HUES6 (cell line): ENCODE results near the gene ATP1A2.

Source experiments
- H3K27ac ChIP-seq: 2 replicates; pipeline ENCODE4 v1.7.0; 2013; ENCODE audit warnings: low read depth, mild to moderate bottlenecking, low read length, inconsistent platforms
- H3K27me3 ChIP-seq: 2 replicates; pipeline ENCODE4 v1.6.1; 2013; ENCODE audit warnings: low read length; ENCODE audit not compliant: control insufficient read depth, insufficient read depth
- H3K36me3 ChIP-seq: 2 replicates; pipeline ENCODE4 v1.6.1; 2013; ENCODE audit warnings: low read length; ENCODE audit not compliant: control insufficient read depth, insufficient read depth
- H3K4me1 ChIP-seq: 2 replicates; pipeline ENCODE4 v1.6.1; 2013; ENCODE audit warnings: low read length; ENCODE audit not compliant: control insufficient read depth, insufficient read depth
- H3K4me3 ChIP-seq: 2 replicates; pipeline ENCODE4 v1.5.1; 2013; ENCODE audit warnings: low read depth, low read length
- H3K9ac ChIP-seq: one replicate; pipeline ENCODE4 v1.6.1; 2013; ENCODE audit warnings: mild to moderate bottlenecking, low read length
- H3K9me3 ChIP-seq: 2 replicates; pipeline ENCODE4 v1.6.1; 2013; ENCODE audit warnings: low read depth, low read length; ENCODE audit not compliant: control insufficient read depth, insufficient read depth

The ATP1A2 gene

GRCh38 chr1:160166166-160166868 lies 50.8 kb downstream of the ATP1A2 start:
- no peak overlapping the region for H3K27ac ChIP-seq

GRCh38 chr1:160167056-160167455 lies 51.5 kb downstream of the ATP1A2 start:
- Histone ChIP-seq H3K9me3 (no peaks in the 10 kb centered on the region), H3K9ac (peak overlapping the region; percentile 21), H3K27ac (no peak overlapping the region), H3K27me3 (no peaks in the 10 kb centered on the region), H3K4me3 (no peak overlapping the region), H3K36me3 (no peaks in the 10 kb centered on the region), H3K4me1 (peaks cover 54% of the 10 kb centered on the region)

More at GRCh38 chr1:160166166-160166868, 50.8 kb downstream of the ATP1A2 start:
- no peaks in the 10 kb centered on the region for H3K27me3 ChIP-seq
- H3K36me3 ChIP-seq = no peaks in the 10 kb centered on the region
- no peak overlapping the region for H3K9ac ChIP-seq
- peaks cover 47% of the 10 kb centered on the region for H3K4me1 ChIP-seq
- no peak overlapping the region for H3K4me3 ChIP-seq
- H3K9me3 ChIP-seq = no peaks in the 10 kb centered on the region

- H3K27ac ChIP-seq = peak overlapping the region; percentile 65; the same call in 1 of the 2 replicates
- peaks cover 57% of the 10 kb centered on the region for H3K4me1 ChIP-seq
These were observed 52.0 kb downstream of the ATP1A2 start for GRCh38 chr1:160167580-160167979.

GRCh38 chr1:160168016-160168415 lies 52.5 kb downstream of the ATP1A2 start:
- Histone ChIP-seq H3K4me3 (no peak overlapping the region), H3K9ac (peak overlapping the region; percentile 59), H3K4me1 (peaks cover 60% of the 10 kb centered on the region), H3K27ac (peak overlapping the region; percentile 65; the same call in 1 of the 2 replicates), H3K9me3 (no peaks in the 10 kb centered on the region), H3K27me3 (no peaks in the 10 kb centered on the region), H3K36me3 (no peaks in the 10 kb centered on the region)

More at GRCh38 chr1:160167580-160167979, 52.0 kb downstream of the ATP1A2 start:
- peak overlapping the region; percentile 59 for H3K9ac ChIP-seq
- no peak overlapping the region for H3K4me3 ChIP-seq
- no peaks in the 10 kb centered on the region for H3K36me3 ChIP-seq
- H3K9me3 ChIP-seq = no peaks in the 10 kb centered on the region
- H3K27me3 ChIP-seq = no peaks in the 10 kb centered on the region

- H3K4me1 ChIP-seq = peaks cover 61% of the 10 kb centered on the region
- H3K27ac ChIP-seq = peak overlapping the region; percentile 98
These were observed 53.2 kb downstream of the ATP1A2 start for GRCh38 chr1:160168609-160169369.

GRCh38 chr1:160169553-160170399 lies 54.2 kb downstream of the ATP1A2 start:
- H3K9ac ChIP-seq = peak overlapping the region; percentile 94
- H3K27me3 ChIP-seq = no peaks in the 10 kb centered on the region
- peaks cover 61% of the 10 kb centered on the region for H3K4me1 ChIP-seq
- peak overlapping the region; percentile 40 for H3K4me3 ChIP-seq
- no peaks in the 10 kb centered on the region for H3K36me3 ChIP-seq
- H3K9me3 ChIP-seq = no peaks in the 10 kb centered on the region
- H3K27ac ChIP-seq = peak overlapping the region; percentile 98

More at GRCh38 chr1:160168609-160169369, 53.2 kb downstream of the ATP1A2 start:
- H3K36me3 ChIP-seq = no peaks in the 10 kb centered on the region
- H3K27me3 ChIP-seq = no peaks in the 10 kb centered on the region
- no peaks in the 10 kb centered on the region for H3K9me3 ChIP-seq
- peak overlapping the region; percentile 40 for H3K4me3 ChIP-seq
- H3K9ac ChIP-seq = peak overlapping the region; percentile 94

- no peaks in the 10 kb centered on the region for H3K36me3 ChIP-seq
- H3K4me3 ChIP-seq = peak overlapping the region; percentile 3; the same call in 1 of the 2 replicates
- H3K9me3 ChIP-seq = no peaks in the 10 kb centered on the region
- H3K4me1 ChIP-seq = peaks cover 61% of the 10 kb centered on the region
- no peaks in the 10 kb centered on the region for H3K27me3 ChIP-seq
- peak overlapping the region; percentile 94 for H3K9ac ChIP-seq
- peak overlapping the region; percentile 98; the same call in 1 of the 2 replicates for H3K27ac ChIP-seq
These were observed 55.8 kb downstream of the ATP1A2 start for GRCh38 chr1:160171354-160171753.

GRCh38 chr1:160171980-160172379 lies 56.4 kb downstream of the ATP1A2 start:
- Histone ChIP-seq H3K27me3 (no peaks in the 10 kb centered on the region), H3K27ac (peak overlapping the region; percentile 98; the same call in 1 of the 2 replicates), H3K9ac (peak overlapping the region; percentile 94), H3K9me3 (no peaks in the 10 kb centered on the region), H3K4me1 (peaks cover 59% of the 10 kb centered on the region), H3K4me3 (no peak overlapping the region), H3K36me3 (no peaks in the 10 kb centered on the region)

- H3K36me3 ChIP-seq = no peaks in the 10 kb centered on the region
- no peak overlapping the region for H3K4me3 ChIP-seq
- H3K27ac ChIP-seq = no peak overlapping the region
These were observed 61.7 kb downstream of the ATP1A2 start for GRCh38 chr1:160177231-160177630.

GRCh38 chr1:160177667-160178066 lies 62.1 kb downstream of the ATP1A2 start:
- peaks cover 18% of the 10 kb centered on the region for H3K4me1 ChIP-seq
- H3K4me3 ChIP-seq = no peak overlapping the region
- no peak overlapping the region for H3K27ac ChIP-seq
- H3K36me3 ChIP-seq = no peaks in the 10 kb centered on the region
- H3K9me3 ChIP-seq = no peaks in the 10 kb centered on the region
- H3K27me3 ChIP-seq = no peaks in the 10 kb centered on the region
- H3K9ac ChIP-seq = no peak overlapping the region

More at GRCh38 chr1:160177231-160177630, 61.7 kb downstream of the ATP1A2 start:
- H3K27me3 ChIP-seq = no peaks in the 10 kb centered on the region
- peaks cover 23% of the 10 kb centered on the region for H3K4me1 ChIP-seq
- H3K9ac ChIP-seq = no peak overlapping the region
- no peaks in the 10 kb centered on the region for H3K9me3 ChIP-seq
